T47D (cell line): Measurements from ENCODE around the gene FURIN.

Experiments
- DNase-seq, 2 experiments: peaks; one replicate each; pipeline versions ENCODE4 v3.0.0 to v3.0.0-alpha.2; 2011 to 2012; ENCODE audit warnings: low read depth in 1 of 2, low spot score in 1 of 2
- JUND ChIP-seq: IDR thresholded peaks from 2 replicates; pipeline ENCODE4 v1.6.1; 2012; ENCODE audit warnings: low read depth
- in situ Hi-C: cut with HindIII; loops from 2 replicates; pipeline ENCODE4 v1.10.0; 2016; ENCODE audit warnings: low sequenced_read_pairs, low pct_unique_long_range_greater_than_20kb

Gene FURIN

GRCh38 chr15:90876046-90876445 is 7.7 kb downstream of the FURIN start:
- no peak for TF ChIP-seq JUND
- in situ Hi-C loops = no loop called here
- DNase-seq = no peak

DNA sequence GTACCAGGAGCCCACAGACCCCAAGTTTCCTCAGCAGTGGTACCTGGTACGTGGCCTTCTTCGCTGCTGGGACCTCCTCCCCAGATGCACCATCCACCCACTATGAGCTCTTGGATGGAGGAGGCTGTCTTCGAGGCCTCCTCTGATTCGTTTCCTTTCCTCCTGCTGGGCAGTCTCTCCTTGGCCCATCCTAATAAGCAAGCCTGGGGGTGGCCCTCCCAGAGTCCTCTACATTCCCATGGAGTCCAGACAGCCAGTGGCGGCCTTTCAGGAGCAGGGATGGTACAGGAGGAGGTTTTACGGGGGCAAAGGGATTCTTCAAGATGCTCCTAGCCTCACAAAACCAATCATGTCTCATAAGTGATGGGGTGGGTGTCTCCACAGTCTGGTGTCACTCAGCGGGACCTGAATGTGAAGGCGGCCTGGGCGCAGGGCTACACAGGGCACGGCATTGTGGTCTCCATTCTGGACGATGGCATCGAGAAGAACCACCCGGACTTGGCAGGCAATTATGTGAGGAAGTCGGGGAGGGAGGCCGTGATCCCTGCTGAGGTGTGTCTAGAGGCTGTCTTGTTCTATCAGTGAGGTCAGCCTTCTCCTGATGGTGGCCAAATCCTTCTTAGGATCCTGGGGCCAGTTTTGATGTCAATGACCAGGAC is 8.3 kb downstream of the FURIN start:
- in situ Hi-C loops = no loop called here
- TF ChIP-seq JUND = no peak
- no peak for DNase-seq

GRCh38 chr15:90877315-90877714 is 8.9 kb downstream of the FURIN start:
- DNase-seq = no peak
- in situ Hi-C loops = no loop called here
- TF ChIP-seq JUND = no peak

DNA sequence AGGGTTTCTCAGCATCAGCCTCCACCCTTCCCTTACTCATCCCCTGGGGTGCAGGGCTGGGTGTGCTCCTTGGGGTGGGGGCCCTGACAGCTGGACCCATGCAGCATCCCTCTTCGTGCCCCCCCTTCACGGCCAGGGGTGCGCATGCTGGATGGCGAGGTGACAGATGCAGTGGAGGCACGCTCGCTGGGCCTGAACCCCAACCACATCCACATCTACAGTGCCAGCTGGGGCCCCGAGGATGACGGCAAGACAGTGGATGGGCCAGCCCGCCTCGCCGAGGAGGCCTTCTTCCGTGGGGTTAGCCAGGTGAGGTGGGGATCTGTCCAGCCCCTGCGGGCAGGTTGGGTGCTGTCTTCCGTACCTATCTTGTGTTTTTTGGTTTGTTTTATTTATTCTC is 9.6 kb downstream of the FURIN start:
- DNase-seq = no peak
- TF ChIP-seq JUND = no peak
- in situ Hi-C loops = no loop called here

DNA sequence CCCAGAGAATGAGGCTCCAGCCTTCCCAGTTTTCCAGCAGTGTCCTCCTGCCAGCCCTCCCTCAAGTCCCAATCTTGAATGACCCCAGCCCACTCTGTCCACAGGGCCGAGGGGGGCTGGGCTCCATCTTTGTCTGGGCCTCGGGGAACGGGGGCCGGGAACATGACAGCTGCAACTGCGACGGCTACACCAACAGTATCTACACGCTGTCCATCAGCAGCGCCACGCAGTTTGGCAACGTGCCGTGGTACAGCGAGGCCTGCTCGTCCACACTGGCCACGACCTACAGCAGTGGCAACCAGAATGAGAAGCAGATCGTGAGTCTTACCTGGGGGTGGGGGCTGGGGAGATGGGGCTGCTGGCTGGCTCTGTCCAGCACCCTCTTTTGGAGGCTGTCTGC is 10.3 kb downstream of the FURIN start:
- no peak for TF ChIP-seq JUND
- in situ Hi-C loops = no loop called here
- DNase-seq = no peak

GRCh38 chr15:90879730-90880366 is 11.5 kb downstream of the FURIN start:
- DNase-seq = no peak
- in situ Hi-C loops = no loop called here
- TF ChIP-seq JUND = no peak

- in situ Hi-C loops = no loop called here
- no peak for DNase-seq
- no peak for TF ChIP-seq JUND
Observed at GRCh38 chr15:90880381-90881145, 12.2 kb downstream of the FURIN start.

DNA sequence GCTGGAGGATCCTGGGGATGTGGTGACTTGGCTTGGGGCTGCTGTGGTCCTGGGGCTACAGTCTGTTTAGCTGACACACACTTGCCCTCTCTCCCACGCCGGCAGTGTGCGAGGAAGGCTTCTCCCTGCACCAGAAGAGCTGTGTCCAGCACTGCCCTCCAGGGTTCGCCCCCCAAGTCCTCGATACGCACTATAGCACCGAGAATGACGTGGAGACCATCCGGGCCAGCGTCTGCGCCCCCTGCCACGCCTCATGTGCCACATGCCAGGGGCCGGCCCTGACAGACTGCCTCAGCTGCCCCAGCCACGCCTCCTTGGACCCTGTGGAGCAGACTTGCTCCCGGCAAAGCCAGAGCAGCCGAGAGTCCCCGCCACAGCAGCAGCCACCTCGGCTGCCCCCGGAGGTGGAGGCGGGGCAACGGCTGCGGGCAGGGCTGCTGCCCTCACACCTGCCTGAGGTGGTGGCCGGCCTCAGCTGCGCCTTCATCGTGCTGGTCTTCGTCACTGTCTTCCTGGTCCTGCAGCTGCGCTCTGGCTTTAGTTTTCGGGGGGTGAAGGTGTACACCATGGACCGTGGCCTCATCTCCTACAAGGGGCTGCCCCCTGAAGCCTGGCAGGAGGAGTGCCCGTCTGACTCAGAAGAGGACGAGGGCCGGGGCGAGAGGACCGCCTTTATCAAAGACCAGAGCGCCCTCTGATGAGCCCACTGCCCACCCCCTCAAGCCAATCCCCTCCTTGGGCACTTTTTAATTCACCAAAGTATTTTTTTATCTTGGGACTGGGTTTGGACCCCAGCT is 13.0 kb downstream of the FURIN start:
- TF ChIP-seq JUND = no peak
- DNase-seq = no peak
- in situ Hi-C loops = no loop called here

GRCh38 chr15:90881978-90882721 is 13.8 kb downstream of the FURIN start:
- in situ Hi-C loops = no loop called here
- TF ChIP-seq JUND = no peak
- no peak for DNase-seq

GRCh38 chr15:90882781-90883525 is 14.6 kb downstream of the FURIN start:
- TF ChIP-seq JUND = no peak
- DNase-seq = no peak
- in situ Hi-C loops = no loop called here

GRCh38 chr15:90883526-90883975 is 15.2 kb downstream of the FURIN start:
- DNase-seq = no peak
- TF ChIP-seq JUND = no peak
- in situ Hi-C loops = no loop called here
